HG02981 (cell line): ENCODE measurements around the gene CRIP2.

ENCODE experiments used
- ATAC-seq: cut with Tn5 transposase; IDR thresholded peaks from one replicate; pipeline ENCODE4 v1.9.1; 2021; ENCODE audit warnings: mild to moderate bottlenecking, moderate library complexity; ENCODE audit not compliant: unreplicated experiment

Gene CRIP2

DNA sequence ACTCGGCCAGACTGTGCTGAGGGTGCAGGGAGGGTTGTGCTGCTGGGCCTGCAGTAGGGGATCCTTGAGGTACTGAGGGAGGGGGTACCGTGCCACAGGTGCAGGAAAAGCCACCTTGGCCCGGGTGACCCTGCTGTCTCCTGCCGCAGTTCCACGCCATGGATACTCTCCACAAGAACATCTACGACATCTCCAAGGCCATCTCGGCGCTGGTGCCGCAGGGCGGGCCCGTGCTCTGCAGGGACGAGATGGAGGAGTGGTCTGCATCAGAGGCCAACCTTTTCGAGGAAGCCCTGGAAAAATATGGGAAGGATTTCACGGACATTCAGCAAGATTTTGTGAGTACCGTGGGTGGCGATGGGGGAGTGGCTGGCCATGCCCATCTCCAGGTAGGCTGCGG, 14.0 kb upstream of the CRIP2 start:
- no peak for ATAC-seq

DNA sequence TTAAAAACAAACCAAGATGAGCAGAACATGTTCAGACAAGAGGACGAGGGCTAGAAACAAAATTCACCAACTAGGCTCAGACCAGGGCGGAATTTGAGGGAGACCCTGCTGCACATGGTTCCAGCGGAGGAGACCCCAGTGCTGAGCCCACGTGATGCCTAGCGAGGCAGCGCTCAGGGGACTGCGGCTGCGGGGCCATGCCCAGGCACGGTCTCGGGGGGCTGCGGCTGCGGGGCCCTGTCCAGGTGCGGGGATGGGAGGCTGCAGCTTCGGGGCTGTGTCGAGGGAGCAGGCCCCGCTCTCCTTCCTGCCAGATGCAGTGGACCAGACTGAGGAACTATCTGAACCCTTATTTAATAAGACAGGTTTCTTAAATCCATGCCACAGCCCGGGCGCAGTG, 12.7 kb upstream of the CRIP2 start:
- no peak for ATAC-seq

DNA sequence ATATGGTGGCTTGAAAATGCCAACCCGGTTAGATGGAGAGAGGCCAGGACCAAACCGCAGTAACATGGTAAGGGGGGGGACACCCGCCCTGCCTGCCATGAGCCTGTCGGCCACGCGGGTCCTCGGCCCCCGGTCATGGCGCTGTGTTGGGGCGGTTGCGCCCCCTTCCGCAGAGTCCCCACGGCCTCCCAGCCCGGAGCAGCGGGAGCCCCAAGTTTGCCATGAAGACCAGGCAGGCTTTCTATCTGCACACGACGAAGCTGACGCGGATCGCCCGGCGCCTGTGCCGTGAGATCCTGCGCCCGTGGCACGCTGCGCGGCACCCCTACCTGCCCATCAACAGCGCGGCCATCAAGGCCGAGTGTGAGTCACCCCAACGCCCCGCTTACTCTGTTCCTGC, 10.1 kb upstream of the CRIP2 start:
- no peak for ATAC-seq

DNA sequence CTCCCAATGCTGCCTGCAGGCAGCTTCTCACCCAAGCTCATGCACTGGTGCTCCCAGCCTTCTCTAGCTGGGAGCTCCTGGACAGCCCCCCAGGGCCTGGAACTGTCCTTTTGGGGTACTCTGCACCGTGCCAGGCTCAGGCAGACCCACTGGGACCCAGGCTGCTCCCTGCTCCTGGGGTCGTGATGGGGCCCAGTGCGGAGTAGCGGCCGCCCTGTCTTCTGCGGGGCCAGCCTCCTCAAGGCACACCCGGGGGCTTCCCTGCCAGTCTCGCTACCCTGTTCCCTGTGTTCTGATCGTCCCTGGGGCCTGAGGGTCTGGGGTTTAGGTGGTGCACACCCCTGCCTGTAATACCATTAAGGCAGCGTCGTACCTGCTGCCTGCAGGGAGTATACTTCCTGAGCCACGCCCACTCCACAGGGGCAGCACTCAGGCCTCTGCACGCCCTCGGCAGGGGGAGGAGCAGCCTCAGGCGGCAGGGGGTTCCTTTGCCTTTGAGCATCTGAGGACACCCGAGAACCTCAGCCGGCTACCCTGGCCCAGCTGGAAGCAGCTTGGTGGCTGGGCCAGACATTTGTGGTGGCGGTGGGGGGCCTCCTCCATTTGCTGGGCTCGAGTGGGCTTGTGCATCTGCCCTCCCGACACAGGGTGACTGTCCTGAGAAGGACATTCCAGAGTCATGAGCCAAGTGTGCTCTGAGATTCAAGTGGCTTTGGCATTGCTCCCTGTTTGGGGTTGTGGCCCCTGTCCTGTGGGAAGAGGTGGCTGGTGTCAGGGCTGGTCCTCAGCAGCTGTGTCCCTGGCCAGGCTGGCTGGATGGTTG, 9.2 kb upstream of the CRIP2 start:
- no peak for ATAC-seq

DNA sequence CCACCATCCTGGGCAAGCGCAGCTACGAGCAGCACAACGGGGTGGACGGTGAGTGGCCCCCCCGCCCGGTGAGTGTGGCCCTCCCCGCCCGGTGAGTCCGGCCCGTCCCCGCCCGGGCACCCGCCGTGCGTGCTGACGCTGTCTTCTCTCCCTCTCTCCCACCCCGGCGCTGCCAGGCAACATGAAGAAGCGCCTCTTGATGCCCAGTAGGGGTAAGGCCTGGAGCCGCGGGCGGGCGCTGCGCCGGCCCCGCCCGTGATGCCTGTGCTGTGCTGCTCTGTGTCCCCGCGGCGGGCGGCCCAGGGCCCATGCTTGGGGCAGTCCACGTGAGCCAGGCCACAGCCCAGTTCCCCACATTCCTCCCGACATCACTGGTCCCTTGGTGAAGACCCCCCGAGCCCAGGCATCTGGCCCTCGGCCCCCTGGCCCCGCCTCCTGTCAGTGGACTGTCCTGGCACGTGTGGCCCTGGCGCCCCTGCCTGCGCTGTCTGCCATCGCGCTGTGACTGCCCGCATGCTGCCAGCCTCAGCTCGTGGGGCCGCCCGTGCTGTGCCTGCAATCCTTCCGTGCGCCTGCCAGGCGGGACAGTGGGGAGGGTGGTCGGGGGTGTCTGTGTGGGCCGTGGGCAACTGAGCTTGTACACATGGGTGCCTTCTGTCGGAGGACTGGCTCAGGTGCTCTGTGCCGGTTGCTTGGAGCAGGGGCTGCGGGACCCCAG, 7.9 kb upstream of the CRIP2 start:
- no peak for ATAC-seq

DNA sequence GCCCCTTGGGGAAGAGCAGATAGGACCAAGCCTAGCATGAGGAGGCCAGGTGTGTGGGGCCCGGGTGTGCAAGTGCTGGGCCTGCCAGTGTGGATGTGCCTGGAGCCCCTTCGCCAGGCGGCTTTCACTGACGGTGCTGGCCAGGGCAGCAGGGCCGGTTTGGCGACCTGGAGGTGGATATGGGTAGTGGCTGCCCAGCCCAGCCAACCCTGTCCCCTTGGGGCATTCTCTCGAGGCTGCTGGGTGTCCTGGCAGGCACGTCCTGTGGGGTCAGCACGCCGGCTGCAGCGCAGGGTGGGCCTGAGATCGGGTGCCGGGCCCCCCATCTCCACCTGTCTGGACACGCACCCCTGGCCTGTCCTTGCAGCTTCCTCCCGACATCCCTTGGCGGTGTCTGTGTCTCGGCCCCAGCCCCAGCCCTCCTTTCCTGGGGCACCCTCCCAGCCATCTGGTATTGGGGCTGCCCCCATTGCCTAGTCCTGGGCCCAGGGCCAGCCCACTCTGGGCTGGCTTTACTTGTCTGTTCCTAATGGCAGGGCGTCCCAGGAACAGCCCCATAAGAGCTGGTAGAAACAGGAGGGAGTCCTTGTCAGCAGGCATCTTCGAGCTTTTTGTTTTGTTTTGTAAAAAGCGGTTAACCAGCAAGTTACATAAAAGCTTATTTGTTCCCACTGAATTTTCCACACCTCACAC, 7.2 kb upstream of the CRIP2 start:
- no peak for ATAC-seq

DNA sequence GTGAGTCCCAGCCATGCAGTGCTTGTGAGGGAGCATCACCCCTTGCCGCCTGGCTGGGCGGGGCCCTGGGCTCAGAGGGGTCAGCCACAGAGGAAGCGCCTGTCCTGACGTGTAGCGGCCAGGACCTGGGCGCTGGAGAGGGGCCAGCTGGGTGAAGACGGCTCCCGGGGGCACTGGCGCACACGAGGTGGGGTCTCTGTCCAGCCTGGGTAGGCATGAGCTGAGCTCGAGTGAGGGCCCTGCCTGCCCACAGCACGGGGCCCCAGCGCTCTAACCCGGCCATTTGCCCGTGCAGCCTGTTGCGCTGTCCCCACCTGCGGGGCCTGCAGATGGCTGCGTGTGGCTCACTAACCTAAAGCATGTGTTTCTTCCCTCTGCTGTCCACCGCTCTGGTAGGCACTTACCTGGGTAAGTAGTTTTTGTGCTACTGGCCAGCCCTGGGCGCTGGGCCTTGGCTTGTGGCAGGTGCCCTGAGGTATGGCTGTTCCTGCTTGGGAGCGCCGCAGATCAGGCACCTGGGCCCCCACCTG, 6.6 kb upstream of the CRIP2 start:
- ATAC-seq, result no peak

DNA sequence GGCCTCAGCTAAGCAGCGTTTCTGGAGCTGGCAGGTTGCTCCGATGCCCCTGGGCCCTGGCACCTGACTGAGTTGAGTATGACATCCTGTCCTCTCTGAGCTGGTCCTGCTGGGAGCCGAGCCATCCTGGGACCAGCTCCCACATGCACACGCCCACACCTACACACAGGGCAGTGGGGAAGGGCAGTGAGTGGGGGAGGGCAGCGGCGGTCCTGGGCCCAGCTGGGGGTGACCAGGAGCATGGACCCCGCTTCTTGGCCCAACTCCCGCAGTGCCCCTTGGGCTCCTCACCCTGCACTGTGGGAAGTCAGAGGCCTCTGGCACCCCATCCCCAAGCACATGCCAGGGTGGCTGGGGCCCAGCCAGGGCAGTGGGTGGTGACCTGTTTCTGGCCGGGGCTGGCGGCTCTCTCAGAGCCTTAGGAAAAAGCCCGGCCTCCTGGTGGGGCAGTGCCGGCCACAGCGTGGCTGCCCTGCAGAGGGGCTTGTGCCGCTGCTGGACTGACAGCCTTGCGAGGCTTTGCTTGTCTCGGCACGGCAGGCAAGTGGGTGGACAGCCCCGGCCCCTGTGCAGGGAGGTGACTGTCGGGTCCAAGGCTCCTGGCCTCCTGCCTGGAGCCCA, 5.9 kb upstream of the CRIP2 start:
- no peak for ATAC-seq

DNA sequence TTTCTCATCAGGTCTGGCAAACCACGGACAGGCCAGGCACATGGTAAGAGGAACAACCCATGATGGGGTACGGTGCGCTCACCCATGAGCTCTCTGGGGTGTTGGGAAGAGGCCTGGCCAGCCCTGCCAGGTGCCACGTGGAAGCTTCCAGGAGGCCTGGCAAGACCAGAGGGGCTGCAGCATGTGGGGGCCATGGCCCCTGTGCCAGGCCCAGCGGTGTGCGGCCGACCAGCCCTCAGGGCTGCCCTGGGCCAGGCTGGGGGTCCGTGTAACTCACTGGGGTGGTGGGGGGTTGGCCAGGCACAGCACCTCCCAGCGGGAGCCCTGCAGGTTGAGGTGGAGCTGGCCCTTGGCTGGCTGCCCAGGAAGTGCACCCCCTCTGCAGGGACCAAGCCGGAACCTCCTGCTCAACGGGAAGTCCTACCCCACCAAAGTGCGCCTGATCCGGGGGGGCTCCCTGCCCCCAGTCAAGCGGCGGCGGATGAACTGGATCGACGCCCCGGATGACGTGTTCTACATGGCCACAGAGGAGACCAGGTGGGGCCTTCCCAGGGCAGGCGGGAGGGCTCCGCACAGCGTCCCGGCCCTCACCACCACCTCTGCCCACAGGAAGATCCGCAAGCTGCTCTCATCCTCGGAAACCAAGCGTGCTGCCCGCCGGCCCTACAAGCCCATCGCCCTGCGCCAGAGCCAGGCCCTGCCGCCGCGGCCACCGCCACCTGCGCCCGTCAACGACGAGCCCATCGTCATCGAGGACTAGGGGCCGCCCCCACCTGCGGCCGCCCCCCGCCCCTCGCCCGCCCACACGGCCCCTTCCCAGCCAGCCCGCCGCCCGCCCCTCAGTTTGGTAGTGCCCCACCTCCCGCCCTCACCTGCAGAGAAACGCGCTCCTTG, 4.9 kb upstream of the CRIP2 start:
- ATAC-seq, result no peak

DNA sequence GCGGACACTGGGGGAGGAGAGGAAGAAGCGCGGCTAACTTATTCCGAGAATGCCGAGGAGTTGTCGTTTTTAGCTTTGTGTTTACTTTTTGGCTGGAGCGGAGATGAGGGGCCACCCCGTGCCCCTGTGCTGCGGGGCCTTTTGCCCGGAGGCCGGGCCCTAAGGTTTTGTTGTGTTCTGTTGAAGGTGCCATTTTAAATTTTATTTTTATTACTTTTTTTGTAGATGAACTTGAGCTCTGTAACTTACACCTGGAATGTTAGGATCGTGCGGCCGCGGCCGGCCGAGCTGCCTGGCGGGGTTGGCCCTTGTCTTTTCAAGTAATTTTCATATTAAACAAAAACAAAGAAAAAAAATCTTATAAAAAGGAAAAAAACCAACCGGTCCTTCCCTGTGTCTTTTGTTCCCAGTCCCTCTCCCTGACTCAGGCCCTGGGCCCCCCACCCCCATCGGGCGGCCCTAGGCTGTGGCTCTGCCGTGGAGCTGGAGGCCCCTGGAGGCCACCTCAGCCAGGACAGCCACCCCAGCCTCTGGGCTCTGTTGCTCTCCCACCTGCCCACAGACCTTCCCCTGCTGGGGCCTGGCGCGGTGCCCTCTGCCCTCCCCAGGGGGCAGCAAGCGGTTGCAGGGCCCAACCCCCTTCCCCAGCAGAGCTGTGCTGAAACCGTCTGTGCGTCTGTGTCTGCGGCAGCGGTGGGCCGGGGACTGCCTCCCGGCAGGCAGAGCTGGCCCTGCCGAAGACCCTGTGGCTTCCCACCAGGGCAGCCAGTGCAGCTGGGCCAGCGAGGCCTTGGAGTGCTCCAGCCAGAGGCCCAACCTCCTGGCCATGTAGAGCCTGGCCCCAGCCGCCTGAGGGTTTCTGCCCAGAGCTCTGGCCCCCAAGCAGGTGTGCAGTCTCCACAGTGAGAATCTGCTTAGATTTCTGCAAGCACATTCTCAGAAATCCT, 4.0 kb upstream of the CRIP2 start:
- no peak for ATAC-seq

DNA sequence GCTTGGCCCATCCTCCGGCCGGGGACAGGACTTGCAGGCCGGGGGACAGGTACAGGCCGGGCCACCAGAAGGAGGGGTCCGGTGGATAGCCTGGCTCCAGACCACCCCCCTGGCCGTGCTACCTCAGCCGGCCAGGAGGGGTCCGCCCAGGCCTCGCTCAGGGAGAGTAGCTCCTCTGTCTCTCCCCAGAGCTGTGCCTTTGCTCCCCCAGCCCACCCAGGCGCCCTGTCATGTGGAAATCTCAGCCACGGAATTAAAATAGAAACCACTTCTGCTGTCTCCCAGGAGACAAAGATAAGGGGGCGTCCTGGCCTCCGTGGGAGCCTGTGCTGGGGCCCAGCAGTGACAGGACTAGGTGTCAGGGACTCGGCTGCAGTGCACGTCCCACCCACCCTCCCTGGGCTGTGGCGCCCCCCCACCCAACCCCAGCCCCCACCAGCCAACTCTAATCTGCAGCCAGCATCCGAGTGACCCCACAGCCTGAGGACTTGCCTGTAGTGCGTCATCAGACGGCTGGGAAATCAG, 3.3 kb upstream of the CRIP2 start:
- ATAC-seq, result no peak

DNA sequence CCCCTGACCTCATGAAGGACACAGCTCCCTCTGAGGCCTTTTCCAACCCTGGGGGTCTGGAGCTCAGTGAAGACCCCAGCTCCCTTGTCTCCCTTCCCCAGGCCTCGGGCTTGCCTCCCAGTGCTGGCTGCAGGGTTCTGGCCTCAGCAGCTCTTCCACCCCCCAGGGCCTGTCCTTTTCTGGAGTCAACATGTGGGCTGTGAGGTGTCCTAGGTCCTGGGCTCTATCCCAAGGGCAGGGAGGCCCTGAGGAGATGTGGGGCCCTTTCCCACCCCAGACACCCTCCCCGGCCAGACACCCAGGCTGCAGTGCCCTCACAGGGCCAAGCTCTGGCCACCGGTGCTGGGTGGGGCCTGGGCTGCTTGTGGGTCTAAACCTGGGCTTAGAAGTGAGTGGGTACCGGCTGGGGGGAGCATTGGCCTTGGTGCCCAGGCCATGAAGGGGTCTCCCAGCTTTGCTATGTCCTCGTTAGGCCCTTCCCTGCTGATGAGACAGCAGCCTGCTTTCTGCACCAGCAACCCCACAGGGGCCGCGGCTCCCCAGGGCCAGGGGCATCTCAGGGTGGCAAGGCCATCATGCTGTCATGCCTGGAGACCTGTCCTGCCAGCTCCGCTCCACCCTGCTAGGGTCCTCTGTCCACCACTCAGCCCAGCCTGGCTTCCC, 2.7 kb upstream of the CRIP2 start:
- ATAC-seq, result no peak

DNA sequence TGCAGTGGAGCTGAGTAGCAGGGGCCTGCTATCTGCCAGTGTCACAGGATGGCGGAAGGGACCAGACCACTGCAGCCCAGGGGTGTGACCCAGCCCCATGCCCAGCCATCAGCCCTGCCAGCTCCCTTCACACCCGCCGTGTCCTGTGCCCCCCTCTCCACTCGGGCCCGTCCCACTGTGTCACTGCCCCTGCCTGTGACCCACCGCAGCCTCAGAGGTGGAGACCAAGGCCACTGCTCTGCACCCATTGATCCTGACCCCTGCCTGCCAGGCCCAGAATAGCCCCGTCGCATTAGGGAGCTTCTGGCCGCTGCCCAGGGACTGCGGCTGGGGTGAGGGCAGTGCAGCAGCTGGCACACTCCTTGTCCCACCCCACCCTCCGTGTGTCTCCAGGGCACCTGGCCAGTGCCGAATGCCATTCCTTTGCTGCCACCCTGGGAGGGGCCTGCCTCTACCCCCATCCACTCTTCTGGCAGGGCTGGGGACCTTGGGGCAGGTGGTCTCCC, 2.1 kb upstream of the CRIP2 start:
- no peak for ATAC-seq

DNA sequence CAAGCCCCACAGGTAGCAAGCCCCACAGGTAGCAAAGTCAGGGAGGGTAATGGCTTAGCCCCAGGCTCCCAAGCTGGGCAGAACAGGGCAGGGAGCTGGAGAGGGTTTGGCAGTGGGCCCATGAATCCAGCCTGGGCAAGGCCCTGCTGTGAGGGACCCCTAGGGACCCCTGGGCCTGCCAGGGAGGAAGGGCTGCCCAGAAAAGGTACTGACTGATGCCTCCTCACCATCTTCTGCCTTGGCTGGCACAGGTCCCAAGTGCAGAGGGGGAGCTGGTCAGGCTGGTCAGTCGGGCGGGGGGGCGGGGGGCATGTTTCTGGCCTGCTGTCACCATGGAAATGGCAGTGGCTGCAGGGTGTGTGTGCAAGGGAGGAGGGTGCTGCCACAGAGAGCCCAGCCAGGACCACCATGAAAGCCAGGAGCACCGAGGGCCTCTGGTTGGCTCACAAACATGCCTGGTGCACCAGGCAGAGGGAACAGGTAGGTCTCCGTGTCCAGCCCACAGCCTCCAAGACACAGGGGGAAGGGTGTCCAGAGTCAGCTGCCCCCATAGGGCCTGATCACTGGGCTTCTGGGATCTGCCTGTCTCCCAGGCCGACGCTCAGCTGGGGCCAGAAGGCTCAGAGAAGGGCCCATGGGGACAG, 1.5 kb upstream of the CRIP2 start:
- no peak for ATAC-seq

DNA sequence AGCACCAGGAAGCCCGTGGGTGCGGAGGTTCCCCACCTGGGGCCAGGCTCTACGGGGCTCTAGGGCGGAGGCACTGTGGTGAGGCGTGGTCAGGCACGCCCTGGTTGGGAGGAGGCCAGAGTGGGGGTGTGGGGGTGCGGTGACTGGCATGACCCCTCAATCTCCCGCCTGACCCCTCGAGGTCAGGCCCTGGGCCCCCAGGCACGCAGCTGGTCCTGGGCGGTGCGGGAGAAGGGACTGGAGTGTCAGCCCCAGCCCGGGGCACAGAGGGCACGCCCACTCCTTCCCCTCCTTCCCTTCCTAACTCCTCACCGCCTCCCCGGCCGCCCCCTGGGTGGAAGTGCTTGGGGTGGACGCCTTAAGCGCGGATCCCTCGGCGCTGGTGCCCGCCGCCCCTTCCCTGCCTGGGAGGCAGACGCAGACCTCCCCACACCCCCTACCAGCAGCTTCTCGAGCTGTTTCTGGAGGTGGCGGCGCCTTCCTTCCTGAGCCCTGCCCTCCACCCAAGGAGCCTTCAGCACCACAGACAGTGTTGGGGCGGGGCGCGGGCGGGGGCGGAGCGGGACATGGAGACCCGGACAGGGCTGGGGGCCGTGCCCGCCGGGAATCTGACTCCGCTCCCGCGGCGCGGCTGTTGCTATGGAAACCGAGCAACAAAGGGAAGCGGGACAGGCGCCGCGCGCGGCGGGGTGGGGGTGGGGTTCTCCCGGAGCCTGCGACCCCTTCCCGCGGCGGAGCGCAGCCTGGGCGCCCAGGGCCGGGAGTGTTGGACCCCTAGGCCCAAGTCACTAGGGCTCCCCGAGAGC, 741 bp upstream of the CRIP2 start:
- ATAC-seq, result no peak

DNA sequence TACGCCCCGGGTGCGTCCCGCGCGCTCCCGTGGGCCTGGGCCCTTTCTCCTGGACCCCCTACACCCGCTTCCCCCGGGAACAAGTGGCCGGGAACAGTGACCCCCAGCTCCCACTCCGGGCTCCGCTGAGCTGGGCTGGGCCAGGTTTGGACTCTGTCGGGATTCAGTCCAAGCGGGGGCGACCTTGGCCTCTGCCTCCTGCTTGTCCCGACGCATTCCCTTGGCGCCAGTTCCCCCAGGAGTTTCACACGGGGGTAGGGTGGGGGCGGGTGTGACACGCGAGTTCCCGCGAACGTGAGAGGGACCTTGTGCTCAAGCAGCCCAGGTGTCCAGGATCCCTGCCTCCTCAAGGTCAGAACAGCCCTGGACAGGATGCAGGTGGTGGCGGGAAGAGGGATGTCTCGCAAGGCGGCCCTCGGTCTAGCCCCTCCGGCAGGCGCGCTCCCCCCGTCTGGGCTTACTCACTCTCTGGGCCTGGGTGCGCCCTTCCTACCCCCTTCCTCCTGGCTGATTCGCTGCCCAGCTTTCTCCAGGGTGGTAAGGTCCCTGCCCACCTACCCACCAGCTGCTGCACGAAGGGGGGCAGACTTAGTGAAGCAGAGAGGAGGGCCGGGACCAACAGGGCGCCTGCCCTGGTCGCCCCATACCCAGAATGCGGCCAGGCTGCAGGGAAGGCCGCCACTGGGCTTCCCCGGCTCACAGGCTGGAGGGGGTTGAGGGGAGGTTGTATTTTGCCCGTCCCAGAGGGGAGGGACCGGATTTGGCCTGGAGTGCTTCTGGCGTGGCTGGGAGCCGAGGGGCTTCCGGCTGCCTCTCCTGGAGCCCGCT, 862 bp downstream of the CRIP2 start:
- ATAC-seq, result no peak
